MV-4-11 (cell line): Measurements from ENCODE around the gene EXOC4.

ENCODE experiments used
- DNase-seq: peaks from one replicate; lab custom pipeline; 2025; lab: John Stamatoyannopoulos, UW

The EXOC4 gene

DNA sequence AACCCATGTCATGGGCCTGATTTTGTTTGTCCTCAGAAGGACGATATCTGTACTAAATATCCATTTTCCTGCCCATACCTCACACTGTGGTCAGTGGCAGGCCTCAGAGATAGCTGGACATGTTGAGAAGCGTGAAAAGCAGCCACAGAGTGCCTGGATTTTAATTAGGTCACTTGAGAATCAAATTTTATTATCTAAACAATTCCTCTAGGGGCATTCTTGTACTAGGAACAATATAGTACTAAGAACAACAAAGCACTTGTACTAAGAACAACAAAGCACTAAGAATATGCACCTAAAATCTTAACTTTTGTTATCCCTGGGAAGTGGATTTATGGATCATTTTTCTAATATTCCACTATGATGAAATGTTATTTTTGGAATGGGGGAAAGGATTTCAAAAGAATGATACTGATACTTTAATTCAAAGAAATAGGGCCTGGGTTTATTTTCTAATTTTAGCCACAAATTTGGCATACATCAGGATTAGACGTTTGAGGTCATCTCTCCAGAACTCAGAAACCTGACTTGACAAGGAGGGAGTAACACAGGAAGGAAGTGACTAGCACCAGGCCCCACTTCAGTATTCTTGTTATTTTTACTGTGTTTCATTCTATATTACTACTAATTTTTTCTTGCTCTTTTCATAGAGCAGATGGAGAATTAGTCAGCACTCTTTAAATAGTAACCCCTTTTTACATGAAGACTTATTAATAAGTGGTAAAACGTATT lies 112.2 kb downstream of the EXOC4 start:
- peak; percentile 4 for DNase-seq

- DNase-seq, result no peak
These were observed 113.0 kb downstream of the EXOC4 start for GRCh38 chr7:133365917-133366316.

DNA sequence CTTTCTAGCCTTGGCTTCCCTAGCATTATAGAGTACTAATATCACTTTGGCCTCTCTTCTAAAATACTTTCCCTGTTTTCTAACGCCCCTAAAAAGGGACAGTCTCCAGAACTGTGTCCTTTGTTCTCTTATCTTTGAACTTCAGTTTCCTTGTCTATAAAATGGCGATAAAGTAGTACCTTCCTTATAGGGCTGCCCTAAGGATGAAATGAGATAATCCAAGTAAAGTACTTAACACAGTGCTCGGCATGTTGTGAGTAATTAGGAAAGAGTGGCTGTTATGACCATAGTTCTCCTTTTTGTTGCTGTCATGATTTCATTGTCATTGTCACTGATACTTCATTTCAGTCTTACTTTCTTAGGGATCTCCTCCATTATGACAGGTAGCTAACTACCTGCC lies 114.7 kb downstream of the EXOC4 start:
- DNase-seq, result peak; percentile 42

DNA sequence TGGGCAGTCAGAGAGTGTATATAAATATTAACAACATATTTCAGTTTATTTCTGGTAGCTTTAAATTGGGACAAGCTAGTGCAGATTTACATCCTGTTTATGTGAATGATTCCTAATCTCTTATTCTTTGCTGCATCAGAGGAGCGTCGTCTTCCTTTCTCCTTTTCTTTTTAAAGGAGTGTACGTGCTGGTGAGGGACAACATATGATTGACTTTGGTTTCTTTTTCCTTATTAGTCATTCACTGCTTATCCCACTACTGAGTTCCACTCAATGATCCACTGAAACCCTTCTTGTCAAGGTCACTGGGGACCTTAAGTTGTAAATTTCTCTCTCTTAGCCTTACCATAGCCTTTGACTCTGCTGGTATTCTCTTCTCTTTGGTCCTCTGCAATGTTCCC lies 116.3 kb downstream of the EXOC4 start:
- DNase-seq, result no peak

- no peak for DNase-seq
These were observed 118.7 kb downstream of the EXOC4 start for GRCh38 chr7:133371616-133372015.

- no peak for DNase-seq
These were observed 119.5 kb downstream of the EXOC4 start for GRCh38 chr7:133372337-133372736.

- no peak for DNase-seq
These were observed 123.6 kb downstream of the EXOC4 start for GRCh38 chr7:133376514-133376913.

DNA sequence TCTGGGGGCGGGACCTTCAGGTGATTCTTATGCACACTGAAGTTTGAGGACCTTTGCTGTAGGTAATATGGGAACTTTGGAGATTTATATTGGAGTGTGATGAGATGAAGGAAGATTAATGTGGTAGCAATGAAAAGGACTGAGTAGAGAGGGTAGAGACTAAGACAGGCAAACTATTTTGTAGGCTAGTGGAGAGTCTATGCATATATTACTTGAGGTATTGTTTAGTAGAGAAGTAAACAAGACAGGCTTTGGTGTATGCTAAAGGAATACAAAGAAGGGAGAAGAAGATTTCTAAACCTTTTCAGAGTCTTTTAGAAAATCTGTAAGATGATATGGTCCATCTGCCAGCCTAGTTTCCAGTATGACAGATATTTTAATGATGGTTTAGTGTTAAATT lies 129.1 kb downstream of the EXOC4 start:
- DNase-seq, result no peak

GRCh38 chr7:133382775-133383559 lies 130.1 kb downstream of the EXOC4 start:
- DNase-seq, result no peak

- no peak for DNase-seq
These were observed 133.3 kb downstream of the EXOC4 start for GRCh38 chr7:133386205-133386604.

- no peak for DNase-seq
These were observed 136.8 kb downstream of the EXOC4 start for GRCh38 chr7:133389727-133390126.

GRCh38 chr7:133391206-133391605 lies 138.3 kb downstream of the EXOC4 start:
- DNase-seq, result no peak

DNA sequence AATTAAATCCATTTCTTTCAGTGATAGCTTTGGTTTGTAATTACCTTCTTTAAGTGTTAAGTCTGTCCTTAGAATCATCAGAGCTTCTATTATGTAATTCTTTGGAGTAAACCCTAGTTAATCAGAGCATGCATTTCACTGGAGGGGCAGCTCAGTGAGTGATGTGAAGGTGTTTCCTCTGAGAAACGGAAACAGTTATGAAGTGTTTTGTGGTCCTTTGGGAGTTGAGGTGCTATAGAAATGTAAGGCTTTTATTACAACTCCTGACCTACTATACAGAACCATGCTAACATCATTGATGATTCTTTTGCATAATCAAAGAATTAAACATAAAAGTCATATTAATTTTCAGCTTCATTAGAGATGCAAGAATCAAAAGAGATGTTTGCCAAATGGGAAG lies 141.5 kb downstream of the EXOC4 start:
- DNase-seq, result no peak

GRCh38 chr7:133395551-133395950 lies 142.7 kb downstream of the EXOC4 start:
- DNase-seq, result no peak

DNA sequence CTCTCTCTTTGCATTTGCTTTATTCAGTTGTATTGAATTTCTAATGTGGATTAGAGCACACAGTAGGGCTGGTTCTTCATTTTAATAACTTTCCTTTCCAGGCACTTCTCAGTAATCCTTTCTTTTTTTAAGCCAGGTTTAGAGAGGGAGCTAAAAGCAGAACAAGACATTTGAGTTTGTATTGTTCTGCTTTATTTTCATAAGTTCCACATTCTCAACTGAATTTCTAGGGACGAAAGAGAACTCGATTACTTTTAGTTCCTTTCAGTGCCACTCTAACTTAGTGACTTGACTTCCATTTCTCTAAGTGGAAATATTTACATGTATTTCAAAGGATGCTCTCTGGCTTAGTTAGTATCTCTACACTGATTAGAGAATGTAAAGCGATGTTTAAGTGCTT lies 145.6 kb downstream of the EXOC4 start:
- peak; percentile 76 for DNase-seq

- DNase-seq, result no peak
These were observed 148.3 kb downstream of the EXOC4 start for GRCh38 chr7:133401225-133401624.

DNA sequence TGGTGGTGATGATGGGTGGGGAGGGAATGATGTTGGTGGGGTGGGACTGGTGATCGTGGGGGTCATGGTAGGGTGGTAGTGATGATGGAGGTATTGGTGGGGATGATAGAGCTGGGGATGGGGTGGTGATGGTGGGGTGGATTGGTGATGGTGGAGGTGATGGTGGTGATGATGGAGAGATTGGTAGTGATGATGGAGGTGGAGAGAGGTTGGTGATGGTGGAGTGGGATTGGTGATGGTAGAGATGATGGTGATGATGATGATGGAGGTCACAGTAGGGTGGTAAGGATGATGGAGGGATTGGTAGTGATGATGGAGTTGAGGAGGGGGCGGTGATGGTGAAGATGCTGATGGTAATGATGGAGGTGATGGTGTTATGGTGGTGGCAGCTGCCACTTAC lies 155.3 kb downstream of the EXOC4 start:
- DNase-seq, result no peak

DNA sequence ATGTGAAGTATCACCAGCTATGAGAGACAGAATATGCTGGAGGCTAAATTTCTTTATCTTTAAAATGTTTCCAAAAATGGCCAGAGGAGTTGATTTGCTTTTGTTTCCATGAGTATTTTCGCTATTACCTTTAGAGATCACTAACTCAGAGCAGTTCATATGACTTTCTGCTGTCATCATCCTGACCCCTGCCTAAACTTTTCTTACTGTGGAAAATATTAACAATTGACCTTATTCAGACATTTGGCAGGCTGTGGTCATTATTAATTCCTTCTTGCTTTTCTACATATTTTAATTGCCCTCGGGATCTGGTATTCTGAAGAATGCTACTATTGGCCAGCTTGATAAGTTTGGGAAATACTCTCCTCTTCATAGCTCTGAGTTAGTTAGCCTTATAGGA lies 156.5 kb downstream of the EXOC4 start:
- DNase-seq, result no peak

DNA sequence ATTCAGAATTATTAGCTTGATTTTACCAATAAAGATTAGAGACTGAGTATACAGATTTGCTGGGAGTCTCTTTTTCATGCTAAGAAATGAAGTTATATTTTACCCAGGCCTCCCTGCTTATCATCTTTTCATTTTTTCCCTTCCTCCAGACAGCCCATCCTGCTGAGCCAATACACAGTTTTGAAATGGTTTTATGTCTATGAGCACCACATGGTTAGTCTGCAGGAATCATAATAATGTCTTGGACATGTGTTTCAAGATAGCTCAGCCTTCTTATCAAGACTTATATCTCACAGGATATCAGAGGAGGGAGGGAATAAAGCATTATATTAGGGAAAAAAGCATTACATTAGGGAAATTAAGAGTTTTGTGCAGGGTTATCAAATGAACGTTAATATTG lies 157.1 kb downstream of the EXOC4 start:
- no peak for DNase-seq

DNA sequence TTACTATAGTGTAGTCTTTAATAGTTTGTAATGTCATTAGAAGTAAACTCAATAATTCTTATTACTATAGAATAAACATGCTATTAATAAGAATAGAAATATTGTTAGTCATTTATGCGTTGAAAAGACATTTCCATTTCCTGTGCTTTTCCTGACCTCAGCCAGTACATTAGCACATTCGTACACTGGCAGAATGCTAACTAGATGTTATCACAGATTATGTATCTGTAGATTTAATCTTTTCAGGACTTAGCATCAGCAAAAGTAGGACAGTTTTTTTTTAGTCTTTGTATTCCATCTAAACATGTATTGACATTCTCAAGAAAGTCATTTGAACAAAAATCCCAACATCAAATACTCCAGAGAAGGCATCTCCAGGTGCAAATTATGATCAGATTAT lies 158.5 kb downstream of the EXOC4 start:
- DNase-seq, result no peak

DNA sequence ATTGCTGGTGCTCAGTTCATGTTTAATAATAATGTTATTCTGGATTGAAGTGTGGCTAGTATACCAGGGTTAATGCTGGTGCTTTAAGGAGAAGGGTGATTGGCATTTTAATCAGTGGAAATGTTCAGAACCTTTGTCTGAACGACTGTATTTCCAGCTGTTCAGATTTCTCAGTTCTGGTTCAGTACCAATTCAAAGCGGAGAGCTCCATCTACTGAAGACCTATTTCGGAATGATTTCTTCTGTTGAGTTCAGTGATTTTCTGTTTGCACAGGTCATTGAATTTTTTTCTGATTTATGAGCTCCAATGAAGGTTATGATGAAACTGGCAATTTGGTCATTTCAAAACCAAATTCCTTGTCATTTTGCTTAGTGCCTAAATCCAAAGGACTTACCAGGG lies 160.1 kb downstream of the EXOC4 start:
- DNase-seq, result no peak

- DNase-seq, result no peak
These were observed 166.2 kb downstream of the EXOC4 start for GRCh38 chr7:133419041-133419440.

DNA sequence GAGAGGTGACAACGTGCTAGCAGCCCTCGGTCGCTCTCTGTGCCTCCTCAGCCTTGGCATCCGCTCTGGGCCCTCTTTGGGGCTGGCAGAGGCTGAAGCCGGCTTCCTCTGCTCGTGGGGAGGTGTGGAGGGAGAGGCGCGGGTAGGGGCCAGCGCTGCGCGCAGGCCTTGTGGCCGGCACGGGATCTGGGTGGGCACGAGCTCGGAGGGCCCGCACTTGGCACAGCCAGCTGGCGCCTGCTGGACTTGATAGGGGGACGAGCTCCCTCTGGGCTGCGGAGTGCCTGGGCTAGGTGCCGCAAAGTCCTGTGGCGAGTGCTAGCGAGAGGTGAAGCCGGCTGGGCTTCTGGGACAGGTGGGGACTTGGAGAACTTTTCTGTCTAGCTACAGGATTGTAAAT lies 170.7 kb downstream of the EXOC4 start:
- DNase-seq, result no peak

GRCh38 chr7:133428326-133428725 lies 175.4 kb downstream of the EXOC4 start:
- DNase-seq, result no peak
